CD4-positive, alpha-beta T cell (primary cell): ENCODE measurements around the gene SERINC2. TPM values are rescaled to one million over a fixed set of nuclear protein-coding genes. Genes with fewer than 3 reads are reported as not detected.
"Not testable (repeated sequence)": the region's sequence is repeated elsewhere in the genome, so short reads cannot be mapped to it uniquely, and the experiment has no call there.

Experiments used
- ATAC-seq: fragments of 200-7000 bp; cut with Tn5 transposase; one replicate; pipeline ENCODE4 v1.10.0; 2022; ENCODE audit warnings: mild to moderate bottlenecking; ENCODE audit not compliant: poor library complexity
- CTCF ChIA-PET: fragments of 350-600 bp; sonication (Branson Sonifier 250); formaldehyde crosslinking; loops from one replicate; lab custom pipeline; 2021; ENCODE audit warnings: antibody characterized with exemption, inconsistent platforms; lab: Charles Lee
- POLR2A ChIA-PET: fragments of 350-600 bp; sonication (Branson Sonifier 250); formaldehyde crosslinking; loops from one replicate; lab custom pipeline; 2021; ENCODE audit warnings: antibody characterized with exemption, inconsistent platforms; lab: Charles Lee
- DNase-seq, 14 experiments: peaks; one replicate each; pipeline ENCODE4 v3.0.0-alpha.2; 2013 to 2020; ENCODE audit warnings: mixed read lengths in 2 of 14
- H3K27ac ChIP-seq, 2 donors: one replicate each; pipeline versions ENCODE4 v1.5.1 to v1.7.0; 2013; ENCODE audit warnings: low read length in 2 of 2, low read depth in 1 of 2, mild to moderate bottlenecking in 1 of 2
- H3K27me3 ChIP-seq, 2 experiments: 1 replicate in 1 of 2; 2 replicates in 1 of 2; pipeline versions ENCODE4 v1.6.1 to v1.7.0; 2013; ENCODE audit warnings: low read length in 2 of 2, control low read depth in 1 of 2, mild to moderate bottlenecking in 1 of 2, moderate library complexity in 1 of 2; ENCODE audit not compliant: insufficient read depth in 2 of 2, control insufficient read depth in 1 of 2
- H3K36me3 ChIP-seq: one replicate; pipeline ENCODE4 v1.6.1; 2013; ENCODE audit warnings: low read length, control low read depth; ENCODE audit not compliant: insufficient read depth
- H3K4me1 ChIP-seq: one replicate; pipeline ENCODE4 v1.6.1; 2013; ENCODE audit warnings: low read length, control low read depth; ENCODE audit not compliant: insufficient read depth
- H3K4me3 ChIP-seq: one replicate; pipeline ENCODE4 v1.5.1; 2013; ENCODE audit warnings: mild to moderate bottlenecking, low read length, moderate library complexity
- H3K9me3 ChIP-seq, 2 experiments: 1 replicate in 1 of 2; 2 replicates in 1 of 2; pipeline versions ENCODE4 v1.6.1 to v1.7.0; 2013; ENCODE audit warnings: low read length in 2 of 2, mild to moderate bottlenecking in 2 of 2, control low read depth in 1 of 2, moderate library complexity in 1 of 2; ENCODE audit not compliant: control insufficient read depth in 1 of 2, insufficient read depth in 1 of 2
- H3K27ac Mint-ChIP-seq: one replicate; pipeline ENCODE4 v1.8.0; 2020; ENCODE audit warnings: mixed read lengths
- H3K27me3 Mint-ChIP-seq: one replicate; pipeline ENCODE4 v1.8.0; 2021; ENCODE audit warnings: mixed read lengths
- H3K36me3 Mint-ChIP-seq: one replicate; pipeline ENCODE4 v1.8.0; 2021; ENCODE audit warnings: low read depth, mixed read lengths
- H3K4me1 Mint-ChIP-seq: one replicate; pipeline ENCODE4 v1.8.0; 2021; ENCODE audit warnings: low read depth, mixed read lengths
- H3K4me3 Mint-ChIP-seq: one replicate; pipeline ENCODE4 v1.8.0; 2020; ENCODE audit warnings: mild to moderate bottlenecking, mixed read lengths
- H3K9me3 Mint-ChIP-seq: one replicate; pipeline ENCODE4 v1.8.0; 2020; ENCODE audit warnings: mixed read lengths
- intact Hi-C, 2 experiments: fragments of 100-400 bp; cut with DNase I in 1 of 2; cut with micrococcal nuclease in 1 of 2; formaldehyde crosslinking; loops; one replicate each; pipeline versions ENCODE4 v1.15.1 to v1.9.0; 2023 to 2025; cut with DNase I, micrococcal nuclease
- total RNA-seq, 174 experiments: library from RNA in 2 of 174; stranded (reverse) in 2 of 174; gene quantifications; one replicate each; pipeline ENCODE4 v1.2.3 and lab custom pipeline; 2021 to 2026
- TF ChIP-seq, protein P1 (sequence below): fragments of 200-600 bp; IDR thresholded peaks from one replicate; pipeline ENCODE4 v1.8.0; 2022; ENCODE audit warnings: antibody characterized with exemption, mild to moderate bottlenecking

SERINC2 gene
- total RNA-seq, 2 experiments from 2014 or later: 0.11 TPM; not detected in 1

DNA sequence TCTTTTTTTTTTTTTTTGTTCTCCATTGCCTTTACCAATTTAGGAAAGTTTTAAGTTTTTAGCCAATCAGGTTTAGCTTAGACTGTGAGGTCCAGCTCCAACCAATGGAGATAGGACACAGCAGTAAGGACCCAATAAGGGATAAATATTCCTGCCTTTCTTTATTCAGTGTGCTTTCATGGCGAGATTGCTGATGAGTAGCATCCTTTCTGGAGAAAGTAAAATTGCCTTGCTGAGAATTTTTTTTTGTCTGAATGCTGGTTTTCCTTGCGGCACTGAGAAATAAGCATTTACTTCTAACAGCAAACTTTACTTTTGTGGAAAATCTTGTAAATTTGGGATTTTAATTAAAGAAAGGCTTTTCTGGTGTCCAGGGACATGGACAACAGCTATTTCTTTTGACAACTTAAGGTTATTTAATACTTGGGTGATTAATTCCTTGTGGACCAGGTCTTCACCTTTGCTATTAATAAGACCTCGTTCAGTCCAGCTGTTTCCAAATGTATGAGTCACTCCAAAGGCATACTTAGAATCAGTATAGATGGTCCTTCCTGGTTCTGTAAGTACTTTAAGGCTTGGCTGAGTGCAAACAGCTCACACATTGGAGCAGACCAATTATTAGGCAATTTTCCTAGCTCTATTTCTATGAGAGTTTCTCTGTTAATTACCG lies 54.1 kb downstream of the SERINC2 start:
- Mint-ChIP-seq H3K4me3 (no peak overlapping the region), H3K27me3 (peaks cover 22% of the 10 kb centered on the region), H3K9me3 (peaks cover 5% of the 10 kb centered on the region), H3K27ac (no peak overlapping the region), H3K4me1 (peaks cover under 1% of the 10 kb centered on the region), H3K36me3 (no peaks in the 10 kb centered on the region)
- Histone ChIP-seq H3K27me3 (peaks cover 0 to 12% of the 10 kb centered on the region in 2 experiments), H3K4me1 (no peaks in the 10 kb centered on the region), H3K9me3 (peaks cover 8 to 15% of the 10 kb centered on the region in 2 experiments), H3K36me3 (no peaks in the 10 kb centered on the region), H3K4me3 (no peak overlapping the region), H3K27ac (no peak overlapping the region)
- ChIA-PET CTCF (no interaction called here), POLR2A (no interaction called here)
- intact Hi-C loops: no loop called here
- ATAC-seq (no peak), DNase-seq (no peak)
- TF ChIP-seq, protein P1, sequence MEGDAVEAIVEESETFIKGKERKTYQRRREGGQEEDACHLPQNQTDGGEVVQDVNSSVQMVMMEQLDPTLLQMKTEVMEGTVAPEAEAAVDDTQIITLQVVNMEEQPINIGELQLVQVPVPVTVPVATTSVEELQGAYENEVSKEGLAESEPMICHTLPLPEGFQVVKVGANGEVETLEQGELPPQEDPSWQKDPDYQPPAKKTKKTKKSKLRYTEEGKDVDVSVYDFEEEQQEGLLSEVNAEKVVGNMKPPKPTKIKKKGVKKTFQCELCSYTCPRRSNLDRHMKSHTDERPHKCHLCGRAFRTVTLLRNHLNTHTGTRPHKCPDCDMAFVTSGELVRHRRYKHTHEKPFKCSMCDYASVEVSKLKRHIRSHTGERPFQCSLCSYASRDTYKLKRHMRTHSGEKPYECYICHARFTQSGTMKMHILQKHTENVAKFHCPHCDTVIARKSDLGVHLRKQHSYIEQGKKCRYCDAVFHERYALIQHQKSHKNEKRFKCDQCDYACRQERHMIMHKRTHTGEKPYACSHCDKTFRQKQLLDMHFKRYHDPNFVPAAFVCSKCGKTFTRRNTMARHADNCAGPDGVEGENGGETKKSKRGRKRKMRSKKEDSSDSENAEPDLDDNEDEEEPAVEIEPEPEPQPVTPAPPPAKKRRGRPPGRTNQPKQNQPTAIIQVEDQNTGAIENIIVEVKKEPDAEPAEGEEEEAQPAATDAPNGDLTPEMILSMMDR: no peak

DNA sequence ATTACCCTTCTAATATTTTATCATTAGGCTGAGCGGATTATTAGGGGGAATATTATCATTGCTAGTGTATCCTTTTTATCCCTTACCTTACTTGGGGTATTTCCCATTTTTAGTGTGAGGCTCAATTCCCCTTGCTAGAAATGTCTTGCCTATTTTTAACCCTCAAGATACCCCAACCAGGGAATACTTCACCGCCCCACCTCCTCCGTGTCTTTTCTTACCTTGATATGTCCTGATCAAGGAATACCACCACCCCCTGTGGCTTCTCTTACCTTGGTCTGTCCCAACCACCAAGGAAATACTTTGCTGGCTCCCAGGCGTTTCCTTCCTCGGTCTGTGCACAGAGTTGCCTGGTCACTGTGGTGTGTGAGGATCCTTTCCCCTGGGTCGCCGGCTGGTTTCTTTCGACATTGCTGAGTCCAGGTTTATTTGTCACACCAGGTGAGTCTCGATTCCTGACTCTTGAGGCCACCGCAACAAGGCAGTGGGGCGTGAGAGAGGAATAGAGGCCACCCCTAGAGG lies 57.8 kb downstream of the SERINC2 start:
- ATAC-seq (no peak), DNase-seq (no peak)
- no peaks in the 10 kb centered on the region for H3K36me3 Mint-ChIP-seq
- peaks cover 5 to 15% of the 10 kb centered on the region in 2 experiments for H3K9me3 ChIP-seq
- TF ChIP-seq, protein P1: no peak
- H3K36me3 ChIP-seq: no peaks in the 10 kb centered on the region
- H3K9me3 Mint-ChIP-seq: peaks cover 5% of the 10 kb centered on the region
- peaks cover 0 to 5% of the 10 kb centered on the region in 2 experiments for H3K27me3 ChIP-seq
- H3K27ac Mint-ChIP-seq: no peak overlapping the region
- CTCF ChIA-PET: no interaction called here
- intact Hi-C loops: no loop called here
- peaks cover 14% of the 10 kb centered on the region for H3K27me3 Mint-ChIP-seq
- H3K4me3 ChIP-seq: no peak overlapping the region
- no peaks in the 10 kb centered on the region for H3K4me1 ChIP-seq
- H3K4me3 Mint-ChIP-seq: no peak overlapping the region
- H3K4me1 Mint-ChIP-seq: peaks cover 3% of the 10 kb centered on the region
- POLR2A ChIA-PET: no interaction called here
- H3K27ac ChIP-seq: no peak overlapping the region

DNA sequence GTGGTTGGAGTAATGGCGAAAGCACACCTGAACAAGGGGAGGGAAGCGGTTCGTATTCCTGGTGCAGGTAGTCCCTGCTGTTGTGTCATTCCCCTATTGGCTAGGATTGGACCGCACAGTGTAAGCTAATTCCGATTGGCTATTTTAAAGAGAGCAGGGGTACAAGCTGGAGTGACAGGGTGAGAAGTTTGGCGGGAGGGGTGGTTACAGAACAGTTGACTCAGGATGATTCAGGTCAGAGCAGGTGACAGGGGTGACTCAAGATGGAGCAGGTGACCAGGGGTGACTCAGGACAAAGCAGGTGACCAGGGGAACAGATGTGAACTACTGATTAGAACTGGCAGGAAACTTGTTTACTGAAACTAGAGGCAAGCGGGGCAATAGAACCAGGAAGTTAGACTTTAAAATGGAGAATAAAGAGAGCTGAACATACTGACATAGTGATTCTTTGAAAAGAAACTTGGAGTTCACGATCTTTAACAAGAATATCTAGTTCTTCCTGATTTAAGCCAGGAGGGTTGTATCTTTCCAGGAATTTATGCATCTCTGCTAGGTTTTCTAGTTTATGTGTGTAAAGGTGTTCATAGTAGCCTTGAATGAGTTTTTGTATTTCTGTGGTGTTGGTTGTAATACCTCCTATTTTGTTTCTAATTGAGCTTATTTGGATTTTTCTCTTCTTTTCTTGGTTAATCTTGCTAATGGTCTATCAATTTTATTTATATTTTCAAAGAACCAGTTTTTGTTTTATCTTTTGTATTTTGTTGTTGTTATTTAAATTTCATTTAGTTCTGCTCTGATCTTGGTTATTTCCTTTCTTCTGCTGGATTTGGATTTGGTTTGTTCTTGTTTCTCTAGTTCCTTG lies 58.7 kb downstream of the SERINC2 start:
- DNase-seq: peak in 1 of 14 experiments; percentile 36
- H3K9me3 Mint-ChIP-seq, H3K4me1 Mint-ChIP-seq, H3K36me3 Mint-ChIP-seq, POLR2A ChIA-PET, H3K4me1 ChIP-seq, intact Hi-C loops, H3K27ac ChIP-seq, H3K36me3 ChIP-seq, H3K27ac Mint-ChIP-seq, H3K4me3 ChIP-seq, ATAC-seq, H3K27me3 ChIP-seq, H3K4me3 Mint-ChIP-seq, CTCF ChIA-PET: not testable (repeated sequence)
- peaks cover 19% of the 10 kb centered on the region for H3K27me3 Mint-ChIP-seq
- H3K9me3 ChIP-seq: peaks cover 5 to 14% of the 10 kb centered on the region in 2 experiments

DNA sequence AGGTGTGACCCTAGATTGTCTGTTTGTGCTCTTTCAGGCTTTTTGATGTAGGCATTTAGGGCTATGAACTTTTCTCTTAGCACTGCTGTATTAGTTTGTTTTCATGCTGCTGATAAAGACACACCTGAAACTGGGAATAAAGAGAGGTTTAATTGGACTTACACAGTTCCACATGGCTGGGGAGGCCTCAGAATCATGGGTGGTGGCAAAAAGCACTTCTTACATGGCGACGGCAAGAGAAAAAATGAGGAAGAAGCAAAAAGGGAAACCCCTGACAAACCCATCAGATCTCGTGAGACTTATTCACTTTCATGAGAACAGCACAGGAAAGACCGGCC lies 59.3 kb downstream of the SERINC2 start:
- H3K4me3 Mint-ChIP-seq, H3K36me3 ChIP-seq, intact Hi-C loops, H3K27me3 ChIP-seq, CTCF ChIA-PET, H3K4me1 Mint-ChIP-seq, H3K9me3 Mint-ChIP-seq, H3K27ac ChIP-seq, ATAC-seq, H3K4me3 ChIP-seq, DNase-seq, H3K9me3 ChIP-seq, H3K27ac Mint-ChIP-seq, POLR2A ChIA-PET, H3K4me1 ChIP-seq, H3K36me3 Mint-ChIP-seq: not testable (repeated sequence)
- peaks cover 19% of the 10 kb centered on the region for H3K27me3 Mint-ChIP-seq

DNA sequence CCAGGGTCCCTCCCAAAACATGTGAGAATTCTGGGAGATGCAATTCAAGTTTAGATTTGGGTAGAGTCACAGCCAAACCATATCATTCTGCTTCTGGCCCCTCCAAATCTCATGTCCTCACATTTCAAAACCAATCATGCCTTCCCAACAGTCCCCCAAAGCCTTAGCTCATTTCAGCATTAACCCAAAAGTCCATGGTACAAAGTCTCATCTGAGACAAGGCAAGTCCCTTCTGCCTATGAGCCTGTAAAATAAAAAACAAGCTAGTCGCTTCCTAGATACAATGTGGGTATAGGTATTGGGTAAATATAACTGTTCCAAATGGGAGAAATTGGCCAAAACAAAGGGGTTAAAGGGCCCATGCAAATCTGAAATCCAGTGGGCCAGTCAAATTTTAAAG lies 59.7 kb downstream of the SERINC2 start:
- DNase-seq, H3K27ac ChIP-seq, ATAC-seq, H3K9me3 Mint-ChIP-seq, H3K4me1 ChIP-seq, intact Hi-C loops, H3K4me1 Mint-ChIP-seq, H3K27ac Mint-ChIP-seq, H3K36me3 Mint-ChIP-seq, POLR2A ChIA-PET, CTCF ChIA-PET, H3K4me3 ChIP-seq, H3K27me3 ChIP-seq, H3K4me3 Mint-ChIP-seq, H3K36me3 ChIP-seq, H3K9me3 ChIP-seq: not testable (repeated sequence)
- peaks cover 19% of the 10 kb centered on the region for H3K27me3 Mint-ChIP-seq
